ENCODE measurements around the gene DDX54.

Gene DDX54

DNA sequence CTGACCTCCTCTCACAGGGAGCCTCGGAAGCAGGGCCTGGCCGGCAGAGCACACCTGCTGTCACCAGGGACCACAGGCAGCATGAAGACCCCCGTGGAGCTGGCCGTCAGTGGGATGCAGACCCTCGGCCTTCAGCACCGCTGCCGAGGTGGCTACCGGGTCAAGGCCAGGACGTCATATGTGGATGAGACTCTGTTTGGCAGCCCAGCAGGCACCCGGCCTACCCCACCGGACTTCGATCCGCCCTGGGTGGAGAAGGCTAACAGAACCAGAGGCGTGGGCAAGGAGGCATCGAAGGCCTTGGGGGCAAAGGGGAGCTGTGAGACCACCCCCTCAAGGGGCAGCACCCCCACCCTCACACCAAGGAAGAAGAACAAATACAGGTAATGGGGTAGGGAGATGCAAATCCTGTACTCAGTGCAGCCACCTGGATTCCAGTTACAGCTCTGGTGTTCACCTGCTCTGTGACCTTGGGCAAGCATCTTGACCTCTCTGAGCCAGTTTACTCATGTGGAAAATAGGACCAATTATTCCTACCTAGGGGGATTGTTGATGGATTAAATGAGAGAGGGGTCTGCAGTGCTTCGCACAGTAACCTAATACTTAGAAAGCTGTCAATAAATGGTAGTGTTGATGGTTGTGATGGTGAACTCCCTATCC lies 1.5 kb upstream of the DDX54 start:
- DNase-seq (ENCODE audit: low spot score): no peak

DNA sequence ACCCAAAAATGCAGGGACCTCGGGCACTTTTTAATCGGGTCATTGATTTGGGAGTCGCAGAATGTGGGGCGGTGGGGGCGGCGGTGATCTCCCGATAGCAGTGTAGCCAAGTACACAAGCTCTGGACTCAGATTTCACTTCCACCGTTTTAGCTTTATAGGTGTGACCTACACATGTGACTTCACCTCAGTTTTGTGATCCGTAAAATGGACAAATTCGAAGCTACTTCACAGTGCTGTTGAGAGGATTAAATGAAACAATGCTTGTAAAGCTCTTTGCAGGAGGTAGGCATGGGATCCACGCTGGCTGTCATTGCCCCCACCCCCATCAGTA lies 721 bp upstream of the DDX54 start:
- DNase-seq (ENCODE audit: low spot score): no peak

DNA sequence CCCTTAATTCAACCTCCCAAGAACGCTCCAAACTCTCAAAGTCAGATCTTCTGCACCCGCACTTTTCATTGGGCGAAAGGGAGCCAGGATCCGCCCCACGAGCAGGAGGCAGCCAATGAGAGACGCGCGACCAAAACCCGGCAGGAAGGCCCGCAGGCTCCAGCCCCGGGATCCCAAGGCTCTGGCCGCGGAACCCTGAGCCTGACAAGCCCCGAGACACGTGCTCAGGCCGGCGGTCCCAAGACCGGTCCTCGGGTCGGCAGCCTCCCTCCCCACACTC lies 438 bp downstream of the DDX54 start:
- peak; percentile 84 for DNase-seq (ENCODE audit: low spot score)

DNA sequence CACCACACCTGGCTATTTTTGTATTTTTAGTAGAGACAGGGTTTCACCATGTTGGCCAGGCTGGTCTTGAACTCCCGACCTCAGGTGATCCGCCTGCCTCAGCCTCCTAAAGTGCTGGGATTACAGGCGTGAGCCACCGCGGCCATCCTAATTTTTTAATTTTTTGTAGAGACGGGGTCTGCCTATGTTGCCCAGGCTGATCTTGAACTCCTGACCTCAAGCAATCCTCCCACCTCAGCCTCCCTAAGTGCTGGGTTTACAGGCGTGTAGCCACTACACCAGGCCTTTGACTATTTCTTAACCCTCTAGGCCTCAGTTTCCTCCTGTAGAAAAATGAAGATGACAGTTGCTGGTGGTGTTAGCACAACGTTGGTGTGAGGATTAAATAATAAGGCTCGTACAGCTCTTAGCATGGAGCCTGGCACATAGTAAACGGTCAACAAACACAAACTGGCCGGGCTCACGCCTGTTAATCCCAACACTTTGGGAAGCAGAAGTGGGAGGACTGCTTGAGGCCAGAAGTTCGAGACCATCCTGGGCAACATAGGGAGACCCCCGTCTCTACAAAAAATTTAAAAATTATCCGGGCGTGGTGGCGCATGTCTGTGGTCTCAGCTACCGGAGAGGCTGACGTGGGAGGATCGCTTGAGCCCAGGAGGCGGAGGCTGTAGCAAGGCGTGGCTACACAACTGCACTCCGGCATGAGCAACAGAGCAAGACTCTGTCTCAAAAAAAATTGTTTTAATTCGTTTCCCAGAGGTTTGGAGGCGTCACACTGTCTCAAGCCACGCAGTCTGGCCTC lies 979 bp downstream of the DDX54 start:
- no peak for DNase-seq (ENCODE audit: low spot score)

DNA sequence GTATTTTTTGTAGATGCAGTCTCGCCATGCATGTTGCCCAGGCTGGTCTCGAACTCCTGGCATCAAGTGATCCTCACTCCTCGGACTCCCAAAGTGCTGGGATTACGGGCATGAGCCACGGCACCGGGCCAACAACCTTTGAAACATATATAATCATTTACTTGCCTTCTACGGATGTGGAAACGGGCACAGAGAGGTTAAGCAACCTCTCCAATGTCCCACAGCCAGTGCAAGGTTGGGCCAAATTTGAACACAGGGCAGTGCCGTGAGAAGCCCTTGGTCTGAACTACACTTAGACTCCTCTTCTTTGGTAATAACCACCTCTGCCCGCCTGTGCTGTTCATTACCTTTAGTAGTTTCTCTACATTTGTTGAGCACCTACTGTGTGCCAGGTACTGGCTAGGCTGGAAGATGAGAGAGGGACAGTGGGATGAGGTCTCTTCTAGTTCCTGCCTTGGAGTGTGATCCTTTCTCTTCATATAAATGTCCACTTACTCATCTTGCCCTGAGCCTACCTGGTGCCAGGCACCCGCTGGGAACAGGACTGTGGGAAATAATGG lies 2.2 kb downstream of the DDX54 start:
- DNase-seq (ENCODE audit: low spot score): no peak

DNA sequence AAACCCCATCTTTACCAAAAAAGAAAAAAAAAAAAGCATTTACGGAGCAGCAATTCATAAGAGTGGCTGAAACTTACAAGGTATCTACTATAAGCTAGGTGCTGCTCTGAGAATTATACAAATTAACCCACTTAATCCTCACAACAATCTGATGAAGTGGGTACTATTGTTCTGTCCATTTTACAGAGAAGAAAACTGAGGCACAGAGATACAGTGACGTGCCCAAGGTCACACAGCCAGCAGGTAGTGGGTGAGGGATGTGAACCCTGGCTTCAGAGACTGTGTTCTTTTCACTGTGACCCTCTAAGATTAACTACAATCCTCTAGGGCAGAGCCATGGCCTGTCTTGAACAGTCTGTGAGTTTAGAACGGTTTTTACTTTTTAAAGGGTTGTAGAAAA lies 3.3 kb downstream of the DDX54 start:
- DNase-seq (ENCODE audit: low spot score): no peak

DNA sequence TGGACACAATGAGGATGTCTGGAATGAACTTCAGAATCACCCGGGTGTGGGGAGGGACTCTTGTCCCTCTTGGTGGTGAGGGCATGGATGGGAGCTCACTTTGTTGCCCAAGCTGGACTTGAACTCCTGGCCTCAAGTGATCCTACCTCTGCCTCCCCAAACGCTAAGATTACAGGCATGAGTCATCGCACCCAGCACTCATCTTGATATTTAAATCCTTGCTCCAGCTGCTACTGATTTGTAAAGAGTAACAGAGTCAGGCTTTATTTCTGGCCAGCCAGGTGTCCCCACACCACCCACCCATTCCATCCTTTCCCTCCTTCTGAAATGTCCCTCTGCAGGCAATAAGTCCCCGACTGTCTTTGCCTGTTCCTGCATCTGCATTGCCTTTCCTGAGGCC lies 4.9 kb downstream of the DDX54 start:
- DNase-seq (ENCODE audit: low spot score): no peak

DNA sequence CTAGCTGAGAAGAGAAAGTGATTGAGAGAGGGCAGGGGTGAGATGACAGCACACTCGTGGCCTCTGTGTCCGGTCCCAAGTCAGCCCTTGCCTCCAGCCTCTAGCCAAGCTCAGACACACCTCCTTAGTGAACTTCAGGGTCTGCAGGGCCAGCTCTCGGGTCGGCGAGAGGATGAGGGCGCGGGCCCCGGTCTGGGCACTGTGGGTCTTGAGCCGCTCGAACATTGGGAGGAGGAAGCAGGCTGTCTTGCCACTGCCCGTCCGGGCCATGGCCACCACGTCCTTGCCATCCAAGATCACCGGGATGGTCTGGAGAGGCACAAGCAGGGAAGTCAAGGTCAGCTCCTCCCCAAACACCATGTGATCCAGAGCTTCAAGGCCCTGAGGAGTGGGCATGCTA lies 6.3 kb downstream of the DDX54 start:
- no peak for DNase-seq (ENCODE audit: low spot score)

DNA sequence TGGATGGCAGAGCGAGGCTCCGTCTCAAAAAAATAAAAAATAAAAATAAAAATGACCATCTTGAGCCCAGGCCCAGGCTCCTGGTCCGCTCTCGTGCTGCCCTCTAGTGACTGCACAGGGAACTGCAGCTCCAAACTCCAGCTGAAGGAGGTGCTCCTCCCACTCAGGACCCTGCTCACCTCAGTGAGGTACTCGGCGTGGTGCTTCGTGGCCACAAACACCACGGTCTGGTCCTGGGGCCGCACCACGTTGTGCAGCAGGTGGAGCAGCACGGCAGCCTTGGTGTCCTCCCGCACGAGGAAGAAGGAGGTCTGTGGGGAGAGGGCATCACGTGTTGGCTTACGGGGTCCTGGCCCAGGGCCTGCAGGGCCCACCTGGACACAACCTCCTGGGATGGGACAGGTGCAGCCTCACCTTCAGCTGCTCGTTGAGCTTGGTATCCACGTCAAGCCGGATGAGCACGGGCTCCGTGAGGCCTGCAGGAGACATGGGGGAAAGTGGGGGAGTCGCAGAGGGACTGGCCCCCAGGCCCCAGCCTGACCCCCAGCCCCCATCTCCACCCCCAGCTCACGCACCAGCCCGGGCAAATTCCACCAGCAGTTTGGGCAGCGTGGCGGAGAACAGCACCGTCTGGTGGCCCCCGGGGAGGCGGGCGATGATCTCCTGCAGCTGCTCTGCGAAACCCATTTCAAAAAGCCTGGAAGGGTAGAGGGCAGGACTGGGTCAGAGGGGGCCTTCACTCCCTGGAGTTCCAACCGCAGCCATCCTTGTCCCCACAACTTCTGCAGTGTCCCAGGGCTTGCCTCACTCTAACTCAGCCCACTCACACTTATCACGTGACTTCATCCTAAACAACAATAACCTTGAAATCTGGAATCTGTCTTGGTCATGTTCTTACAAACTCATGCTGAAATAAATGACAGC lies 10.6 kb downstream of the DDX54 start:
- DNase-seq (ENCODE audit: low spot score): peak; percentile 30

DNA sequence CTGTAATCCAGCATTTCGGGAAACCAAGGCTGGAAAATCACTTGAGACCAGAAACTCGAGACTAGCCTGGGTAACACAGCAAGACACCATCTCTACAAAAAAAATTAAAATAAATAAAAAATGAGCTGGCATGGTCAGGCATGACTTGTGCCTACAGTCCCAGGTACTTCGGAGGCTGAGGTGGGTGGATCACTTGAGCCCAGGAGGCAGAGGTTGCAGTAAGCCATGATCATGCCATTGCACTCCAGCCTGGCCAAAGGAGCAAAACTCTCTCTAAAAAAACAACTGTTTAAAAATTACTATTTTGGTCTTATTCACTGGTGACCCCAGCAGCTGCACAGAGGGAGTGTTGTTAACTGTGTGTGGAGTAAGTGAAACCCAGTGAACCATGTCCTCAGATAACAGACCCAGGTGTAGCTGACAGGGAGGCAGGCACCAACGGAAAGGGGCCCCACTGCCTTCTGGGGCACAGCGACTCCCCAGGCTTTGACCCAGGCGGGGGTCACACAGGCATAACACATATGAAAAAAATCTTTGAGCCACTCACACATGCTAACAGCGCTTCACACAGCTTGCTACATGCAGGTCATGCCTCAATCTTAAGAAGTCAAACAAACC lies 12.1 kb downstream of the DDX54 start:
- DNase-seq (ENCODE audit: low spot score): no peak

DNA sequence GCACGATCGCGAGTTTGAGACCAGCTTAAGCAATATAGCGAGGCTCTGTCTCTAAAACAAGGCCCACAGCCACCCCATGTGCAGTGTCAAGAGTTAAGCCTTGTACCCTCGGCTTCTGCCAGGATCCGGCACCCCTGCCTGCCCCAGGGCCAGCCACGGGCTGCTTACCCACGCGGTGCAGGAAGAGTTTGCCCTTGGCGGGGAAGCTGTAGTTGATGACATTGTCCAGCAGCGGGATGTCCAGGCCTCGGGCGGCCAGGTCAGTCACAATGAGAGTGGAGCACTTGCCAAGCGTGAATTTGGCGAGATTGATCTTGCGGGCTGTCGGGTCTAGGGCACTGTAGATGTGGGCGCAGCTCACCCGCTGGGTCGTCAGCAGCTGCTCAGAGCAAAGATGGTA lies 13.1 kb downstream of the DDX54 start:
- no peak for DNase-seq (ENCODE audit: low spot score)

DNA sequence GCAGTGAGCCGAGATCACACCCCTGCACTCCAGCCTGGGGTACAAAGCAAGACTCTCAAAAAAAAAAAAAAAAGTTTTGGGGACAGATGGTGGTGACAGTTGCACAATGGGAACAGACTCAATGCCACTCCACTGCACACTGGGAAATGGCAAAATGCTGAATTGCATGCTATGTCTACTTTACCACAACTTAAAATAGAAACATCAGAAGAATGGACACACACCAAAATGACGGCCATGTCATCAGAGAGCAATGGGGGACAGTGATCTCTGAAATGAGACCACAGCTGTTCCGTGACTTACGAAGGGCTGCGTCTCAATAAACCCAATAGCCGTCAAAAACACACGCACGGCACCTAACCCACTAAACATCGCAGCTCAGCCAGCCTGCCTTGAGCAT lies 13.7 kb downstream of the DDX54 start:
- no peak for DNase-seq (ENCODE audit: low spot score)

DNA sequence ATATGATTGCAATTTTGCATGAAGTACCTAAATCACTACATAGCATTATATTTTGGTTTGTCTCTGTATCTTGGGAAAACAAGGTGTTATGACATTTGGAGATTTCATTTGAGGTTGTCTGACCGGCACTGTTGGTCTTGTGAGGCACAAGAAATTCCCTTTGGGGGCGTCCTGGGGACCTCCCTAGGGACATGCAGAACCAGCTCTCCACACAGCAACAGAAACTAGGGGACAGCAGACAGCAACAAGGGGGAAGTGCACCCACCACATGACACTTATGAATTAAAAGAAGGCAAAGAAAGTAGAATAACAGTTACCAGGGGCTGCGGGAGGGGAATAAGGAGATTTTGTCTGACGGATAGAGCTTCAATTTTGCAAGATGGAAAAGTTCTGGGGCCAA lies 14.4 kb downstream of the DDX54 start:
- DNase-seq (ENCODE audit: low spot score): no peak

DNA sequence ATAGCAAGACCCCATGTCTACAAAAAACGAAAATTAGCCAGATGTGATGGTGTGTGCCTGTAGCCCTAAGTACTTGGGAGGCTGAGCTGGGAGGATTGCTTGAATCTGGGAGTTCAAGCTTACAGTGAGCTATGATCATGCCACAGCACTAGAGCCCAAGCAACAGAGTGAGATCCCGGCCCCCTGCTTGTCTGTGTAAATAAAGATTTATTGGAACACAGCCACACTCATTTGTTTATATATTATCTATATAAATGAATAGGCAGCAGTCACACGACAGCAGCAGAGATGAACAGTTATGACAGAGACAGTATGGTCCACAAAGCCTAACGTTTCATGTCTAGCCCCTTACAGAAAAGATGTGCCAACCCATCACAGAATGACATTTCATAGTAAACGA lies 14.8 kb downstream of the DDX54 start:
- no peak for DNase-seq (ENCODE audit: low spot score)

DNA sequence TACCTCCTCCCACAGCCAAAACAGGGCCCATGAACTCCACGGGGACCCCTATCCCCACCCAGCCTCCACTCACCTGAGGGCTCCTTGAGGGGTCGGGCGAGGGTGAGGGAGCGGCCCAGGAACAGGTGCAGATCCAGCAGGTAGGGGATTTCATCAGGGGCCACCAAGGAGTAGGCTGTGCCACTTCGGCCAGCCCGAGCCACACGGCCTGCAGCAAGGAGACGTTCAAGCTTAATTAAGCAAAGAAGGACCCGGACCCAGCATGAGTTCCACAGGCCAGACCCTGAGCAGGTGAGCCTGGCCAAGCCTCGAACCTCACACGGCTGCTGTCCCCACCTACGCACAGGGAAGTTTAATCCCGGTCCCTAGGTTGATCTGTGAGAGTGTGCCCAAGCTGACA lies 15.6 kb downstream of the DDX54 start:
- no peak for DNase-seq (ENCODE audit: low spot score)

DNA sequence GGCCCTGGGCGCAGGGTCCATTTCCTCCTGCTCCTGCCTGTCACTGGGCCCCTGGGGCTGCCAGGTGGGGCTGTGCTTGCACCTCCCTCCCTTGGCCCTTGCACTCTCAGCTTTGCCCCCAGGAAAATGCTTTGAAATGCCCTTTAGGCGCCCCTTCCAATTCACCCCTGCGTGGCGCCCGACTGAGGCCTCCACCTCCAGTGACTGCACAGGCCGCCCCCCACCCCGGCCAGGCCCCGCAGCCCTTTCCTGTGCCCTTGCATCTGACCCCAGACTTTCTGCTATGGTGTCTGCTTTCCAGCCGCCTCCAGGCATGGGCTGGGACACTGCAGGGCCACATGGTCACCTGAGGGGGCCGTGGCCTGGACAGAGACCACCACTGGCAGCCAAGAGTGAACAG lies 17.4 kb downstream of the DDX54 start:
- no peak for DNase-seq (ENCODE audit: low spot score)

DNA sequence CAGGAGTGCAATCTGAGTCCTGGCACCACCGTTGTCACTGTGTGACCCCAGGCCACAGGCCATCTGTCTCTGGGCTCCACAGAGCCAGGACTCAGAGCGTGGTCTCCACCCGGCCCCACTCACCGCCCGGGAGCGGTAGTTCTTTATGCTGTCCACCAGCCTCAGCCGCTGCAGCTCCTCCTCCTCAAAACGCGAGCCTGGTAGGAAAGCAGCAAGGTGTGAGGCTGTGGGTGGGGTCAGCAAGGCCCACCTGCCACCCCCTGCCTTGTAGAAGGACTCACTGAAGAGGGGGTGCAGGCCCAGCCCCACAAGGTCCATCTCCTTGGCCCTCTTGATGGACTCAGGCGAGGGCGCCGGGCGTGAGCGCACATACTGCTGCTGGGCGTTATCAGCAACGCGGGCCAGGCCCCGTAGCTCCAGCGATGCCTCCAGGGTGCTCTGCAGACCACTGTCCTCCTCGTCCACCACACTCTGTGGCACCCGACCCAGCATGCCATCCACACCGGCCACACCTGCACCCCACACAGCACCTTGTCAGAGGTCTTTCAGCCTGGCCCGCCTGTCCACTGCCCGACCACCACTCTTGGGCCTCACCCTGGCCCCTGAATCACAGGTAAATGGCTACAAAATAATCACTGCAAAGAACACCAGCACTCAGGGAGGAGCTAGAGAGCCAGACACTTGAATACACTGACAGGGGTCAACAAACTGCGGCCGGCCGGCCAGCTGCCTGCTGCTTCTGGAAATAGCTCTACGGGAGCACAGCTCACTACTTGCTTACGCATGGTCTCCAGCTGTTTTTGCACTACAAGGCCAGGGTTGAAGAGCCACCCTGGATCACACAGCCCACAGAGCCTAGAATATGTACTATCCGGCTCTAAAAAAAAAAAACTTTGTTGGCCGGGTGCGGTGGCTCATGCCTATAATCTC lies 19.5 kb downstream of the DDX54 start:
- DNase-seq (ENCODE audit: low spot score): no peak

DNA sequence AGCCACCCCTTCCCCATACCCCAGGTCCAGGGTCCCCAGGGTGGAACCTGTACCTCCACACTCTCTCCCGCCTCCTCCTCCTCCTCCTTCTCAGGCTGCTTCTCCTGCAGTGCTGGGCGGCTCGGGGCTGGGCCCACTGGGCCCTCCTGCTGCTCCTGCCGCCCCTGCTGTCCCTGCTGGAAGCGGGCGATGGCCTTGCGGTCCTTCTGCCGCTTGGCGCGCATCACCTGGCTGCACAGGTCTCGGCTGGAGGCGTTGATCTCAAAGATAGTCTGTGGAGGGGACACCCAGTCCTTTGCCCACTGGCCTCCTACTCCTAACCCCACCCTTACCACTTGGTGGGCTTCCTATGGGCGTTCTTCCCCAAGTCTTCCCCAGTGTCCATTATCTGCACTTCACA lies 21.3 kb downstream of the DDX54 start:
- no peak for DNase-seq (ENCODE audit: low spot score)

DNA sequence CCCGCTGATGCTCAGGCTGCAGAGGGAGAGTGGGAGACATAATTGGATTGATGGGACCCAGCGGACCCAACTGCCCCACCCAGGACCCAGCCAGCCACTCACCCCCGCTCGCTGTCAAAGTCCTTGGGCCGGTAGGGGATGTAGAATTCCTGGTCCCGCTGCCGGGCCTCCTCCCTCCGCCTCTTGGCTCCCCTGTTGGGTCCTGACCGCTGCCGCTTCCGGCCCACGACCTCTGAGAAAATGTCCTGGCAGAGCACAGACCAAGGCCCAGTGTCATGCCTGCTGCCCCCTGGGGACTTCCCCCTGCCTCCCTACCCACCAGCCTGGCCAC lies 22.3 kb downstream of the DDX54 start:
- DNase-seq (ENCODE audit: low spot score): no peak

DNA sequence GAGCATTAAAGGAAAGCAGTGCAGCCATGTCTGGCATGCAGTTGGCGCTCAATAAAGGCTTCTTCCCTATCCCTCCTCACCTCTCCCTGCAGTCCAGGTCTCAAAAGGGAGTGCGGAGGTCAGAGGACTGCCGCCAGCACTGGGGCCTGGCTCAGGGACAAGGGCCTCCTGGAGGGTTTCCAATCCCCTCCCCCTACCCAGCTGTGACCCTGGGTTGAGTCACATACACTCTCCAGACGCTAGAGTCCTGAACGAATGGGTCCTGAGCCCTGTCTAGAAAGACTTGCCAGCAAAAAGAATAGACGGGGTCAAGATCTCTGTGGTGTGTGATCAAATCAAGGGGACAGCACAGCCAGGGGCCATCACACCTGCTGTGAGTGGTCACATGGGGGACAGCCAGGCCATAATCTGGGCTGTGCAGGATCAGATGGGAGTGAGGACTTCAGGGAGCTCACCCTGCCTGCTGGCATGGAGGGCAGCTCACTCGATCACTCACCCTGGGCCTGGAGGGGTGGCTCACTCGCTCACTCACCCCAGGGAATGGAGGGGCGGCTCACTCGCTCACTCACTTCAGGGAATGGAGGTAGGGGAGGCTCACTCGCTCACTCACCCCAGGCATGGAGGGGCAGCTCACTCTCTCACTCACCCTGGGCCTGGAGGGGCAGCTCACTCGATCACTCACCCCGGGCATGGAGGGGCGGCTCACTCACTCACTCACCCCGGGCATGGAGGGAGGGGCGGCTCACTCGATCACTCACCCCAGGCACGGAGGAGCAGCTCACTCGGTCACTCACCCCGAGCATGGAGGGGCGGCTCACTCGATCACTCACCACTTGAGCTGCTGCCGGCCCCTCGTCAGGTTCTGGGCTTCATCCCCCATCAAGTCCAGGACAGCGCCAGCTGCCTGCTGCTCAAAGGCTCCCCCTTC lies 22.9 kb downstream of the DDX54 start:
- DNase-seq (ENCODE audit: low spot score): no peak
